H9 (cell line): Measurements from ENCODE around the gene VWF. TPM values are rescaled to one million over a fixed set of nuclear protein-coding genes. Genes with fewer than 3 reads are reported as not detected.

ENCODE experiments used
- DNase-seq: peaks from one replicate; pipeline ENCODE4 v3.0.0-alpha.2; 2017
- H2AFZ ChIP-seq: one replicate; pipeline ENCODE4 v1.6.1; 2013; ENCODE audit warnings: mild to moderate bottlenecking, low read length, control low read depth, moderate library complexity
- H2AK5ac ChIP-seq: 2 replicates; pipeline ENCODE4 v1.6.1; 2013; ENCODE audit warnings: low read length, control low read depth, mixed read lengths; ENCODE audit not compliant: insufficient read length
- H2BK120ac ChIP-seq: one replicate; pipeline ENCODE4 v1.6.1; 2013; ENCODE audit warnings: low read depth, mild to moderate bottlenecking, low read length, control low read depth, inconsistent platforms; ENCODE audit not compliant: poor library complexity, severe bottlenecking
- H2BK12ac ChIP-seq: 2 replicates; pipeline ENCODE4 v1.6.1; 2013; ENCODE audit warnings: low read length, control low read depth, mixed read lengths, low read depth; ENCODE audit not compliant: insufficient read length
- H2BK15ac ChIP-seq: 2 replicates; pipeline ENCODE4 v1.6.1; 2013; ENCODE audit warnings: low read depth, low read length, control low read depth
- H2BK20ac ChIP-seq: one replicate; pipeline ENCODE4 v1.6.1; 2013; ENCODE audit warnings: low read depth, mild to moderate bottlenecking, low read length, control low read depth, inconsistent platforms; ENCODE audit not compliant: poor library complexity, severe bottlenecking
- H2BK5ac ChIP-seq: 2 replicates; pipeline ENCODE4 v1.6.1; 2013; ENCODE audit warnings: low read length, control low read depth, mixed read lengths; ENCODE audit not compliant: insufficient read length
- H3K14ac ChIP-seq: 2 replicates; pipeline ENCODE4 v1.6.1; 2013; ENCODE audit warnings: low read length, control low read depth; ENCODE audit not compliant: insufficient read depth
- H3K18ac ChIP-seq: 2 replicates; pipeline ENCODE4 v1.6.1; 2013; ENCODE audit warnings: low read depth, mild to moderate bottlenecking, mixed read lengths, low read length, control low read depth; ENCODE audit not compliant: insufficient read length
- H3K23ac ChIP-seq: 2 replicates; pipeline ENCODE4 v1.6.1; 2013; ENCODE audit warnings: low read length, control low read depth, mixed read lengths, low read depth; ENCODE audit not compliant: insufficient read length
- H3K23me2 ChIP-seq: 2 replicates; pipeline ENCODE4 v1.6.1; 2013; ENCODE audit warnings: low read depth, mild to moderate bottlenecking, mixed read lengths, low read length, control low read depth; ENCODE audit not compliant: insufficient read length, poor library complexity, severe bottlenecking
- H3K27ac ChIP-seq: 2 replicates; pipeline ENCODE4 v1.5.1; 2013; ENCODE audit warnings: low read length, control low read depth, mixed read lengths, low read depth; ENCODE audit not compliant: insufficient read length
- H3K27me3 ChIP-seq: 2 replicates; pipeline ENCODE4 v1.6.1; 2013; ENCODE audit warnings: low read length, control low read depth, inconsistent platforms; ENCODE audit not compliant: insufficient read depth
- H3K4ac ChIP-seq: 2 replicates; pipeline ENCODE4 v1.6.1; 2013; ENCODE audit warnings: low read depth, mild to moderate bottlenecking, control low read depth, inconsistent platforms, low read length, moderate library complexity
- H3K4me1 ChIP-seq: 2 replicates; pipeline ENCODE4 v1.6.1; 2013; ENCODE audit warnings: low read length, control low read depth, inconsistent platforms; ENCODE audit not compliant: insufficient read depth
- H3K4me2 ChIP-seq: 2 replicates; pipeline ENCODE4 v1.6.1; 2013; ENCODE audit warnings: low read length, control low read depth, mixed read lengths; ENCODE audit not compliant: insufficient read length, insufficient read depth
- H3K56ac ChIP-seq: 2 replicates; pipeline ENCODE4 v1.6.1; 2013; ENCODE audit warnings: low read depth, mild to moderate bottlenecking, mixed read lengths, low read length, control low read depth; ENCODE audit not compliant: insufficient read length
- H3K79me1 ChIP-seq: 2 replicates; pipeline ENCODE4 v1.6.1; 2013; ENCODE audit warnings: low read depth, mild to moderate bottlenecking, moderate library complexity, low read length, control low read depth, inconsistent platforms; ENCODE audit not compliant: insufficient read depth, poor library complexity, severe bottlenecking
- H3K79me2 ChIP-seq: 2 replicates; pipeline ENCODE4 v1.6.1; 2013; ENCODE audit warnings: low read length, control low read depth, inconsistent platforms; ENCODE audit not compliant: insufficient read depth
- H3K9ac ChIP-seq: 2 replicates; pipeline ENCODE4 v1.6.1; 2013; ENCODE audit warnings: low read length, control low read depth, mixed read lengths; ENCODE audit not compliant: insufficient read length; ENCODE audit errors: extremely low read depth
- H3K9me3 ChIP-seq: one replicate; pipeline ENCODE4 v1.6.1; 2013; ENCODE audit warnings: low read depth, low read length, inconsistent platforms; ENCODE audit not compliant: control insufficient read depth
- H3T11ph ChIP-seq: one replicate; pipeline ENCODE4 v1.6.1; 2013; ENCODE audit warnings: mild to moderate bottlenecking, low read length, control low read depth, inconsistent platforms
- H4K20me1 ChIP-seq: one replicate; pipeline ENCODE4 v1.6.1; 2013; ENCODE audit not compliant: control insufficient read depth, insufficient read length, insufficient read depth
- H4K5ac ChIP-seq: 2 replicates; pipeline ENCODE4 v1.6.1; 2013; ENCODE audit warnings: low read depth, mild to moderate bottlenecking, mixed read lengths, low read length, control low read depth; ENCODE audit not compliant: insufficient read length
- H4K8ac ChIP-seq: replicated peaks from 2 replicates; pipeline ENCODE4 v1.6.1; 2013; ENCODE audit warnings: low read length, control low read depth, mixed read lengths, low read depth; ENCODE audit not compliant: insufficient read length
- H4K91ac ChIP-seq: 2 replicates; pipeline ENCODE4 v1.6.1; 2013; ENCODE audit warnings: low read depth, mild to moderate bottlenecking, moderate library complexity, mixed read lengths, low read length, control low read depth; ENCODE audit not compliant: insufficient read length
- H3K27ac Mint-ChIP-seq, 3 experiments: 2 replicates in 2 of 3; 3 replicates in 1 of 3; pipeline ENCODE4 v1.8.0; 2020 to 2021; ENCODE audit warnings: mixed read lengths in 3 of 3, mild to moderate bottlenecking in 1 of 3, moderate library complexity in 1 of 3
- H3K27me3 Mint-ChIP-seq: 2 replicates; pipeline ENCODE4 v1.8.0; 2021; ENCODE audit warnings: low read depth, mild to moderate bottlenecking, moderate library complexity, mixed read lengths
- H3K36me3 Mint-ChIP-seq, 3 experiments: 2 replicates in 2 of 3; 3 replicates in 1 of 3; pipeline ENCODE4 v1.8.0; 2020 to 2021; ENCODE audit warnings: low read depth in 3 of 3, mixed read lengths in 3 of 3; ENCODE audit not compliant: insufficient read depth in 1 of 3
- H3K4me1 Mint-ChIP-seq, 2 experiments: 2 replicates each; pipeline ENCODE4 v1.8.0; 2020; ENCODE audit warnings: mixed read lengths in 2 of 2
- H3K4me3 Mint-ChIP-seq, 2 experiments: 2 replicates in 1 of 2; 3 replicates in 1 of 2; pipeline ENCODE4 v1.8.0; 2020 to 2021; ENCODE audit warnings: mild to moderate bottlenecking in 2 of 2, mixed read lengths in 2 of 2, moderate library complexity in 1 of 2
- H3K9me3 Mint-ChIP-seq, 2 experiments: 2 replicates in 1 of 2; 3 replicates in 1 of 2; pipeline ENCODE4 v1.8.0; 2020; ENCODE audit warnings: mild to moderate bottlenecking in 2 of 2, mixed read lengths in 2 of 2, moderate library complexity in 1 of 2
- WGBS: extraction: QIAGEN DNeasy Blood & Tissue Kit; methylation state at CpG from one replicate; pipeline ENCODE4 v1.1.7; 2013; ENCODE audit warnings: missing lambda C conversion rate, low lambda C conversion rate, mixed read lengths; ENCODE audit not compliant: insufficient read length; ENCODE audit errors: extremely low coverage; 5-methylcytosine and 5-hydroxymethylcytosine counted together
- total RNA-seq: library from RNA; stranded (reverse); gene quantifications from 2 replicates; pipeline ENCODE4 v1.2.1, GENCODE V29; 2021
- TF ChIP-seq, protein P1 (sequence below): fragments of 200-600 bp; sonication (generic); conservative IDR thresholded peaks from 3 replicates; pipeline ENCODE4 v1.8.0; 2021; ENCODE audit warnings: antibody characterized with exemption, mild to moderate bottlenecking

Gene VWF
- total RNA-seq, 1 experiment from 2014 or later = 0.17 TPM

DNA sequence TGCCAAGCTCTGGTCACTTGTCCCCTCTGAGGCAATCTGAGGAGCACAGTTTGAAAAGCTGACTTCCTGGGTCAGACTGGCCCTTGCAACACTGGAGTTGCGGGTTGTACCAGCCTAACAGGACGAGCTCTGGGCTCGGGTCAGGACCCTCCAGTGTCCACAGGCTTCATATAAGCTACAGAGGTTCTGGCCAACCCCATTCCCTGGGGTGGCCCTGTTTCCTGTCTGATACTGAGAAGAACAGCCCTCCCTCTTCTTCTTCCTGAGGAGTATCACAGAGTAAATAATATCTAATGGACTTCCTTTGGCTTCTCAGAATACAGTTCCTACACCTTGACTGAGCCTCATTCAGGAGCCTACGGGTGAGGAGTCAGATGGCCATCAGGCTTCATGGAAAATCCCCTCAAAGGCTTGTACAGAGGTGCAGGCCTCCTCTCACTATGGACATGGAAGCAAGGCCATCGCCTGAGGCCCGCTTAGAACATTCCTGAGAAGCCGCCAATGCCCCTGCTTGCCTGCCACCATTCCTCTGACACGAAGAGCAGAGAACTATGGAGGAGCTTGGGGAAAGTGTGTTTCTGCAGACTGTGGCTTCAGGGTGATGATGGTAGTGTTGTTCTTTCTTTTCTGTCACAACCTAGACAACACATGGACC is 150.9 kb downstream of the VWF start:
- no CpG with 5 or more reads among the region's 8 CpGs for WGBS
- TF ChIP-seq, protein P1, sequence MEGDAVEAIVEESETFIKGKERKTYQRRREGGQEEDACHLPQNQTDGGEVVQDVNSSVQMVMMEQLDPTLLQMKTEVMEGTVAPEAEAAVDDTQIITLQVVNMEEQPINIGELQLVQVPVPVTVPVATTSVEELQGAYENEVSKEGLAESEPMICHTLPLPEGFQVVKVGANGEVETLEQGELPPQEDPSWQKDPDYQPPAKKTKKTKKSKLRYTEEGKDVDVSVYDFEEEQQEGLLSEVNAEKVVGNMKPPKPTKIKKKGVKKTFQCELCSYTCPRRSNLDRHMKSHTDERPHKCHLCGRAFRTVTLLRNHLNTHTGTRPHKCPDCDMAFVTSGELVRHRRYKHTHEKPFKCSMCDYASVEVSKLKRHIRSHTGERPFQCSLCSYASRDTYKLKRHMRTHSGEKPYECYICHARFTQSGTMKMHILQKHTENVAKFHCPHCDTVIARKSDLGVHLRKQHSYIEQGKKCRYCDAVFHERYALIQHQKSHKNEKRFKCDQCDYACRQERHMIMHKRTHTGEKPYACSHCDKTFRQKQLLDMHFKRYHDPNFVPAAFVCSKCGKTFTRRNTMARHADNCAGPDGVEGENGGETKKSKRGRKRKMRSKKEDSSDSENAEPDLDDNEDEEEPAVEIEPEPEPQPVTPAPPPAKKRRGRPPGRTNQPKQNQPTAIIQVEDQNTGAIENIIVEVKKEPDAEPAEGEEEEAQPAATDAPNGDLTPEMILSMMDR = no peak

More for the DNA sequence above, 150.9 kb downstream of the VWF start:
- Mint-ChIP-seq H3K4me1 (peaks cover 3 to 12% of the 10 kb centered on the region in 2 experiments; a peak in 2 of 4 replicates), H3K4me3 (no peak overlapping the region), H3K9me3 (no peaks in the 10 kb centered on the region), H3K36me3 (no peaks in the 10 kb centered on the region; a peak in 1 of 7 replicates), H3K27ac (no peak overlapping the region), H3K27me3 (peaks cover 31% of the 10 kb centered on the region)
- H2AFZ ChIP-seq = no peak overlapping the region
- H3K4me1 ChIP-seq = no peaks in the 10 kb centered on the region
- no peak overlapping the region for H4K8ac ChIP-seq
- no peak overlapping the region for H3T11ph ChIP-seq
- H2BK5ac ChIP-seq = no peak overlapping the region
- no peak overlapping the region for H3K23ac ChIP-seq
- no peak overlapping the region for H3K27ac ChIP-seq
- H3K27me3 ChIP-seq = no peaks in the 10 kb centered on the region
- H3K79me2 ChIP-seq = no peaks in the 10 kb centered on the region
- no peak overlapping the region for H2BK20ac ChIP-seq
- no peaks in the 10 kb centered on the region for H4K20me1 ChIP-seq
- H3K9me3 ChIP-seq = no peaks in the 10 kb centered on the region
- no peak overlapping the region for H3K56ac ChIP-seq
- no peak overlapping the region for H2BK12ac ChIP-seq
- H3K4ac ChIP-seq = no peak overlapping the region
- no peak overlapping the region for H2BK120ac ChIP-seq
- no peak for DNase-seq
- no peak overlapping the region for H4K5ac ChIP-seq
- no peak overlapping the region for H3K9ac ChIP-seq
- H3K18ac ChIP-seq = no peak overlapping the region
- no peaks in the 10 kb centered on the region for H3K79me1 ChIP-seq
- H4K91ac ChIP-seq = no peak overlapping the region
- no peak overlapping the region for H2AK5ac ChIP-seq
- H3K14ac ChIP-seq = no peak overlapping the region
- H3K23me2 ChIP-seq = no peaks in the 10 kb centered on the region
- no peak overlapping the region for H3K4me2 ChIP-seq
- H2BK15ac ChIP-seq = no peak overlapping the region
